HG02759 (cell line): ENCODE results near the gene CAV2.
A peak's percentile ranks its signal among the peaks of the same experiment; 100 is the strongest.
"Not testable (repeated sequence)": the region's sequence is repeated elsewhere in the genome, so short reads cannot be mapped to it uniquely, and the experiment has no call there.

Experiments used
- ATAC-seq: cut with Tn5 transposase; IDR thresholded peaks from one replicate; pipeline ENCODE4 v1.9.1; 2021; ENCODE audit warnings: mild to moderate bottlenecking, moderate library complexity; ENCODE audit not compliant: unreplicated experiment

Gene CAV2

GRCh38 chr7:116499168-116500077 is at the start of gene CAV2:
Gene CAV2 (plus strand): TSS chr7:116499738. CDS start chr7:116499782, 44 bp downstream.
- peak; percentile 75 for ATAC-seq

GRCh38 chr7:116449950-116450349 is 49.6 kb upstream of the CAV2 start:
- no peak for ATAC-seq

GRCh38 chr7:116451957-116452729 is 47.4 kb upstream of the CAV2 start:
- no peak for ATAC-seq

GRCh38 chr7:116454377-116454776 is 45.2 kb upstream of the CAV2 start:
- ATAC-seq = no peak

- no peak for ATAC-seq
These were observed 44.5 kb upstream of the CAV2 start for GRCh38 chr7:116455009-116455408.

GRCh38 chr7:116455499-116455898 is 44.0 kb upstream of the CAV2 start:
- no peak for ATAC-seq

- ATAC-seq = no peak
These were observed 38.0 kb upstream of the CAV2 start for GRCh38 chr7:116461500-116461899.

- no peak for ATAC-seq
These were observed 35.6 kb upstream of the CAV2 start for GRCh38 chr7:116463956-116464355.

- ATAC-seq = no peak
These were observed 35.2 kb upstream of the CAV2 start for GRCh38 chr7:116464375-116464774.

- ATAC-seq = no peak
These were observed 34.4 kb upstream of the CAV2 start for GRCh38 chr7:116465125-116465524.

- ATAC-seq = no peak
These were observed 31.0 kb upstream of the CAV2 start for GRCh38 chr7:116468534-116468933.

- no peak for ATAC-seq
These were observed 21.9 kb upstream of the CAV2 start for GRCh38 chr7:116477625-116478024.

- ATAC-seq = no peak
These were observed 20.7 kb upstream of the CAV2 start for GRCh38 chr7:116478834-116479233.

- ATAC-seq = no peak
These were observed 16.1 kb upstream of the CAV2 start for GRCh38 chr7:116483271-116483942.

GRCh38 chr7:116484389-116484788 is 15.1 kb upstream of the CAV2 start:
- ATAC-seq = not testable (repeated sequence)

- ATAC-seq = no peak
These were observed 11.5 kb upstream of the CAV2 start for GRCh38 chr7:116487907-116488521.

- ATAC-seq = no peak
These were observed 9.2 kb upstream of the CAV2 start for GRCh38 chr7:116490351-116490750.

GRCh38 chr7:116491887-116492653 is 7.5 kb upstream of the CAV2 start:
- ATAC-seq = no peak

- ATAC-seq = no peak
These were observed 6.9 kb upstream of the CAV2 start for GRCh38 chr7:116492654-116493109.

- no peak for ATAC-seq
These were observed 6.1 kb upstream of the CAV2 start for GRCh38 chr7:116493449-116493848.
